Activated CD8-positive, alpha-beta memory T cell treated with anti-CD3 and anti-CD28 coated beads, Interleukin-2, amount 50 U/mL, for 24 hours (primary cell): Measurements from ENCODE around the gene MYO7B.
"Not testable (repeated sequence)": the region's sequence is repeated elsewhere in the genome, so short reads cannot be mapped to it uniquely, and the experiment has no call there.

ENCODE experiments used
- DNase-seq: peaks from one replicate; pipeline ENCODE4 v3.0.0-alpha.2; 2020; ENCODE audit errors: extremely low read depth

Gene MYO7B

GRCh38 chr2:127551221-127551930 lies 15.9 kb downstream of the MYO7B start:
- no peak for DNase-seq

GRCh38 chr2:127552336-127552735 lies 16.9 kb downstream of the MYO7B start:
- no peak for DNase-seq

- DNase-seq, result no peak
These were observed 17.4 kb downstream of the MYO7B start for GRCh38 chr2:127552846-127553245.

- DNase-seq, result no peak
These were observed 23.4 kb downstream of the MYO7B start for GRCh38 chr2:127558911-127559310.

- no peak for DNase-seq
These were observed 24.0 kb downstream of the MYO7B start for GRCh38 chr2:127559454-127559853.

- no peak for DNase-seq
These were observed 24.9 kb downstream of the MYO7B start for GRCh38 chr2:127560201-127560930.

GRCh38 chr2:127560931-127561280 lies 25.4 kb downstream of the MYO7B start:
- DNase-seq, result no peak

- no peak for DNase-seq
These were observed 25.9 kb downstream of the MYO7B start for GRCh38 chr2:127561371-127561770.

GRCh38 chr2:127562936-127563335 lies 27.5 kb downstream of the MYO7B start:
- DNase-seq, result no peak

- DNase-seq, result no peak
These were observed 28.3 kb downstream of the MYO7B start for GRCh38 chr2:127563458-127564428.

GRCh38 chr2:127564429-127565260 lies 29.2 kb downstream of the MYO7B start:
- DNase-seq, result no peak

GRCh38 chr2:127565261-127566138 lies 30.0 kb downstream of the MYO7B start:
- no peak for DNase-seq

- DNase-seq, result no peak
These were observed 30.6 kb downstream of the MYO7B start for GRCh38 chr2:127566139-127566417.

GRCh38 chr2:127566576-127566975 lies 31.1 kb downstream of the MYO7B start:
- no peak for DNase-seq

- DNase-seq, result no peak
These were observed 31.9 kb downstream of the MYO7B start for GRCh38 chr2:127567351-127567854.

GRCh38 chr2:127568128-127568527 lies 32.6 kb downstream of the MYO7B start:
- DNase-seq, result no peak

GRCh38 chr2:127569666-127570065 lies 34.2 kb downstream of the MYO7B start:
- no peak for DNase-seq

- DNase-seq, result no peak
These were observed 35.1 kb downstream of the MYO7B start for GRCh38 chr2:127570282-127571250.

- DNase-seq, result not testable (repeated sequence)
These were observed 36.9 kb downstream of the MYO7B start for GRCh38 chr2:127572352-127572751.
